Measurements from ENCODE around the gene SLC6A19.
A peak's percentile ranks its signal among the peaks of the same experiment; 100 is the strongest.

The SLC6A19 gene

DNA sequence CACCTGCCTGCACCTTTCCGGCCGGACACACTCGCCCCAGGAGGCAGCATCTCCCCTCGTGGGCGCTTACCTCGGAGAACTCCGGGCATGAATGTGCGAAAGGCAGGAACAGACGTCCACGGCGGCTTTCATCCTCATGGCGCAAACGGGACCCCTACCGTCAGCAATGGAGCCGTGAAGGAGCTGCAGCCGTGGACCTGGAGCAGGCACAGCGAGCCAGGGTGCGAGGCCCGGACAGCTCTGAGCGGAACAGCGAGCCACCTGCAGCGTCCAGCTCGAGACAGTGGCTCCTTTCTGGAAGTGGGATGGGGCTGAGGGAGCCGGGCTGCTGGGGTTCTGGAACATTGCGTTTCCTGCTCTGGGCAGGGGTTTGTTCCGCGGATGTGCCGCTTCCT is 7.8 kb upstream of the SLC6A19 start:
- H3K14ac ChIP-seq (ENCODE audit: low read length in 2 of 2), result no peak overlapping the region
- 87% methylated on average over 28 of the region's 28 CpGs for WGBS

DNA sequence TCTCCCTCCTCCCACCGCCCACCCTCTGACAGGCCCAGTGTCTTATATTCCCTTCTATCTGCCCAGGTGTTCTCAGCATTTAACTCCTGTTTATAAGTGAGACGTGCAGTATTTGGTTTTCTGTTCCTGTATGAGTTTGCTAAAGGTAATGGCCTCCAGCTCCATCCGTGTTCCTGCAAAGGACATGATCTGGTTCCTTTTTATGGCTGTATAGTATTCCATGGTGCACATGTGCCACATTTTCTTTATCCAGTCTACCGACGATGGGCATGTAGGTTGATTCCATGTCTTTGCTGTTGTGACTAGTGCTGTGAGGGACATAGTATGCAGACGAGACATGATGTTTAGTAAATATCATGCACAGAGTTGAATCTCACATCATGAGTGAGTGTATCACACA is 7.0 kb upstream of the SLC6A19 start:
- H3K14ac ChIP-seq (ENCODE audit: low read length in 2 of 2), result no peak overlapping the region
- no peak overlapping the region for H3K9ac ChIP-seq (ENCODE audit: low read length)
- peaks cover 3% of the 10 kb centered on the region for H3K9me3 ChIP-seq (ENCODE audit: control insufficient read depth, low read length)
- no peak overlapping the region for H3K4me2 ChIP-seq (ENCODE audit: low read length, poor library complexity, severe bottlenecking)
- H4K8ac ChIP-seq (ENCODE audit: low read length), result no peak overlapping the region
- no peak overlapping the region for H3K4ac ChIP-seq (ENCODE audit: low read depth in 1 of 2, low read length in 2 of 2)
- no peak overlapping the region for H3K23ac ChIP-seq (ENCODE audit: low read length in 2 of 2)
- H2AK5ac ChIP-seq (ENCODE audit: low read length, severe bottlenecking), result no peak overlapping the region
- H3K4me3 ChIP-seq (ENCODE audit: insufficient read depth in 1 of 2, low read depth in 1 of 2, low read length in 2 of 2), result no peak overlapping the region
- no peaks in the 10 kb centered on the region for H3K36me3 ChIP-seq (ENCODE audit: control insufficient read depth in 1 of 2, insufficient read depth in 2 of 2, low read depth in 1 of 2, low read length in 2 of 2)
- H2AFZ ChIP-seq (ENCODE audit: low read depth, low read length), result no peak overlapping the region
- H2BK15ac ChIP-seq (ENCODE audit: low read depth, poor library complexity, severe bottlenecking), result no peak overlapping the region
- H3K4me1 ChIP-seq (ENCODE audit: control insufficient read depth, insufficient read depth, low read depth, low read length), result no peaks in the 10 kb centered on the region
- WGBS, result 86% methylated on average over 6 of the region's 6 CpGs
- no peak for DNase-seq
- no peak overlapping the region for H2BK5ac ChIP-seq (ENCODE audit: low read depth, low read length, poor library complexity, severe bottlenecking)
- H4K91ac ChIP-seq (ENCODE audit: low read length), result no peak overlapping the region
- no peak overlapping the region for H2BK120ac ChIP-seq (ENCODE audit: low read depth, low read length)
- H3K79me1 ChIP-seq (replicated peaks; ENCODE audit: low read length, poor library complexity, severe bottlenecking), result no peaks in the 10 kb centered on the region
- no peak overlapping the region for H3K27ac ChIP-seq (ENCODE audit: low read length, poor library complexity, severe bottlenecking)
- no peak overlapping the region for H2BK12ac ChIP-seq (ENCODE audit: low read length in 2 of 2)
- H3K27me3 ChIP-seq (ENCODE audit: control insufficient read depth in 1 of 2, insufficient read depth in 1 of 2, low read length in 2 of 2), result peaks cover 6 to 67% of the 10 kb centered on the region in 2 experiments
- H3K18ac ChIP-seq (ENCODE audit: low read depth in 1 of 2, low read length in 2 of 2), result no peak overlapping the region

More for the DNA sequence above, 7.8 kb upstream of the SLC6A19 start:
- no peak overlapping the region for H3K4ac ChIP-seq (ENCODE audit: low read depth in 1 of 2, low read length in 2 of 2)
- H3K23ac ChIP-seq (ENCODE audit: low read length in 2 of 2), result no peak overlapping the region
- no peak overlapping the region for H4K91ac ChIP-seq (ENCODE audit: low read length)
- no peak overlapping the region for H3K9ac ChIP-seq (ENCODE audit: low read length)
- no peak overlapping the region for H2AK5ac ChIP-seq (ENCODE audit: low read length, severe bottlenecking)
- no peak overlapping the region for H3K27ac ChIP-seq (ENCODE audit: low read length, poor library complexity, severe bottlenecking)
- no peak overlapping the region for H2BK120ac ChIP-seq (ENCODE audit: low read depth, low read length)
- H3K4me3 ChIP-seq (ENCODE audit: insufficient read depth in 1 of 2, low read depth in 1 of 2, low read length in 2 of 2), result no peak overlapping the region
- no peak overlapping the region for H2BK12ac ChIP-seq (ENCODE audit: low read length in 2 of 2)
- no peaks in the 10 kb centered on the region for H3K79me1 ChIP-seq (replicated peaks; ENCODE audit: low read length, poor library complexity, severe bottlenecking)
- no peak overlapping the region for H4K8ac ChIP-seq (ENCODE audit: low read length)
- H2BK5ac ChIP-seq (ENCODE audit: low read depth, low read length, poor library complexity, severe bottlenecking), result no peak overlapping the region
- no peak overlapping the region for H2AFZ ChIP-seq (ENCODE audit: low read depth, low read length)
- H3K27me3 ChIP-seq (ENCODE audit: control insufficient read depth in 1 of 2, insufficient read depth in 1 of 2, low read length in 2 of 2), result peaks cover 0 to 66% of the 10 kb centered on the region in 2 experiments
- no peak overlapping the region for H2BK15ac ChIP-seq (ENCODE audit: low read depth, poor library complexity, severe bottlenecking)
- no peaks in the 10 kb centered on the region for H3K4me1 ChIP-seq (ENCODE audit: control insufficient read depth, insufficient read depth, low read depth, low read length)
- no peaks in the 10 kb centered on the region for H3K36me3 ChIP-seq (ENCODE audit: control insufficient read depth in 1 of 2, insufficient read depth in 2 of 2, low read depth in 1 of 2, low read length in 2 of 2)
- no peak overlapping the region for H3K18ac ChIP-seq (ENCODE audit: low read depth in 1 of 2, low read length in 2 of 2)
- no peak overlapping the region for H3K4me2 ChIP-seq (ENCODE audit: low read length, poor library complexity, severe bottlenecking)
- DNase-seq, result no peak
- H3K9me3 ChIP-seq (ENCODE audit: control insufficient read depth, low read length), result peaks cover 3% of the 10 kb centered on the region

DNA sequence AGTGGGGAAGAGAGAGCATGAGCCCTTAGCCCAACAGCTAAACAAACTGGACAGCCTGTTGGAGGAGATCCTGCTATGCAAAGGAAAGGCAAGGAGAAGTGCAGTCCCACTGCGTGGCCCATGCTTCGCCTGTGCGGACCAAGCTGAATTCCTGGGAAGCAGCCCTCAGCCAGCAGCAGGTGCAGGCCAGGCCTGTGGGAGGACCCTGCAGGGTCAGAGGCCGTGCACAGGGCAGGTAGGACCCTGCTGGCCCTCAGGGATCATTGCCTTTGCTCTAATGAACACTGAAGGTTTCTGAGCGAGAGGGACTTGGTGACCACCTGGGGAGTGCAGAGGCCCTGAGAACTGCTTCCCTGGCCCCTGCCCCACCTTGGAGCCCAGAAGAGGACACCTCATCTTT is 6.0 kb upstream of the SLC6A19 start:
- Histone ChIP-seq H2BK15ac (ENCODE audit: low read depth, poor library complexity, severe bottlenecking) (no peak overlapping the region), H2BK5ac (ENCODE audit: low read depth, low read length, poor library complexity, severe bottlenecking) (no peak overlapping the region), H3K9ac (ENCODE audit: low read length) (no peak overlapping the region), H3K9me3 (ENCODE audit: control insufficient read depth, low read length) (peaks cover 3% of the 10 kb centered on the region), H2BK12ac (ENCODE audit: low read length in 2 of 2) (no peak overlapping the region), H3K79me1 (replicated peaks; ENCODE audit: low read length, poor library complexity, severe bottlenecking) (no peaks in the 10 kb centered on the region), H2BK120ac (ENCODE audit: low read depth, low read length) (no peak overlapping the region), H2AK5ac (ENCODE audit: low read length, severe bottlenecking) (no peak overlapping the region), H4K8ac (ENCODE audit: low read length) (no peak overlapping the region), H3K36me3 (ENCODE audit: control insufficient read depth in 1 of 2, insufficient read depth in 2 of 2, low read depth in 1 of 2, low read length in 2 of 2) (no peaks in the 10 kb centered on the region), H4K91ac (ENCODE audit: low read length) (no peak overlapping the region), H3K4me1 (ENCODE audit: control insufficient read depth, insufficient read depth, low read depth, low read length) (no peaks in the 10 kb centered on the region), H3K27me3 (ENCODE audit: control insufficient read depth in 1 of 2, insufficient read depth in 1 of 2, low read length in 2 of 2) (peaks cover 9 to 67% of the 10 kb centered on the region in 2 experiments), H3K27ac (ENCODE audit: low read length, poor library complexity, severe bottlenecking) (no peak overlapping the region), H3K4me2 (ENCODE audit: low read length, poor library complexity, severe bottlenecking) (no peak overlapping the region), H3K18ac (ENCODE audit: low read depth in 1 of 2, low read length in 2 of 2) (no peak overlapping the region), H3K4me3 (ENCODE audit: insufficient read depth in 1 of 2, low read depth in 1 of 2, low read length in 2 of 2) (no peak overlapping the region), H2AFZ (ENCODE audit: low read depth, low read length) (no peak overlapping the region), H3K23ac (ENCODE audit: low read length in 2 of 2) (no peak overlapping the region), H3K4ac (ENCODE audit: low read depth in 1 of 2, low read length in 2 of 2) (no peak overlapping the region), H3K14ac (ENCODE audit: low read length in 2 of 2) (peak overlapping the region in 1 of 2 experiments; percentile 62)
- no peak for DNase-seq
- 75% methylated on average over 5 of the region's 5 CpGs for WGBS

DNA sequence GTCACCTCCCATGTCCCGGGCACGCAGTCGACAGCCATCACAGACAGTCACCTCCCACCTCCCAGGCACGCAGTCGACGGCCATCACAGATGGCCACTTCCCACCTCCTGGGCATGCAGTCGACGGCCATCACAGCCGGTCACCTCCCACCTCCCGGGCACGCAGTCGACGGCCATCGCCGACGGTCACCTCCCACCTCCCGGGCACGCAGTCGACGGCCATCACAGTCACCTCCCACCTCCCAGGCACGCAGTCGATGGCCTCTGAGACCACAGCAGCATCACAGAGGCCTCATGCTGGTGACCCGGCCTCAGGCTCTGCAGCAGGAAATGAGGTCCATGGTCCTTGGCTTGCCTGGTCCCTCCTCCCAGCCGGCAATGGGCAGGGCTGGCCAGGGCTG is 5.5 kb upstream of the SLC6A19 start:
- H3K18ac ChIP-seq (ENCODE audit: low read depth in 1 of 2, low read length in 2 of 2), result no peak overlapping the region
- H2AFZ ChIP-seq (ENCODE audit: low read depth, low read length), result no peak overlapping the region
- H2BK12ac ChIP-seq (ENCODE audit: low read length in 2 of 2), result no peak overlapping the region
- H4K91ac ChIP-seq (ENCODE audit: low read length), result no peak overlapping the region
- H3K9me3 ChIP-seq (ENCODE audit: control insufficient read depth, low read length), result peaks cover 3% of the 10 kb centered on the region
- no peaks in the 10 kb centered on the region for H3K4me1 ChIP-seq (ENCODE audit: control insufficient read depth, insufficient read depth, low read depth, low read length)
- 85% methylated on average over 24 of the region's 24 CpGs for WGBS
- H3K4ac ChIP-seq (ENCODE audit: low read depth in 1 of 2, low read length in 2 of 2), result no peak overlapping the region
- H3K14ac ChIP-seq (ENCODE audit: low read length in 2 of 2), result no peak overlapping the region
- no peak overlapping the region for H3K4me2 ChIP-seq (ENCODE audit: low read length, poor library complexity, severe bottlenecking)
- no peak overlapping the region for H2BK5ac ChIP-seq (ENCODE audit: low read depth, low read length, poor library complexity, severe bottlenecking)
- no peak overlapping the region for H4K8ac ChIP-seq (ENCODE audit: low read length)
- no peaks in the 10 kb centered on the region for H3K79me1 ChIP-seq (replicated peaks; ENCODE audit: low read length, poor library complexity, severe bottlenecking)
- H3K9ac ChIP-seq (ENCODE audit: low read length), result no peak overlapping the region
- no peak overlapping the region for H2BK15ac ChIP-seq (ENCODE audit: low read depth, poor library complexity, severe bottlenecking)
- H3K23ac ChIP-seq (ENCODE audit: low read length in 2 of 2), result no peak overlapping the region
- H3K27me3 ChIP-seq (ENCODE audit: control insufficient read depth in 1 of 2, insufficient read depth in 1 of 2, low read length in 2 of 2), result peaks cover 9 to 67% of the 10 kb centered on the region in 2 experiments
- H2BK120ac ChIP-seq (ENCODE audit: low read depth, low read length), result no peak overlapping the region
- no peak for DNase-seq
- no peak overlapping the region for H2AK5ac ChIP-seq (ENCODE audit: low read length, severe bottlenecking)
- H3K27ac ChIP-seq (ENCODE audit: low read length, poor library complexity, severe bottlenecking), result no peak overlapping the region
- H3K36me3 ChIP-seq (ENCODE audit: control insufficient read depth in 1 of 2, insufficient read depth in 2 of 2, low read depth in 1 of 2, low read length in 2 of 2), result no peaks in the 10 kb centered on the region
- H3K4me3 ChIP-seq (ENCODE audit: insufficient read depth in 1 of 2, low read depth in 1 of 2, low read length in 2 of 2), result no peak overlapping the region

Data from mesenchymal stem cell (in vitro differentiated cells and primary cell).